Endothelial cell of umbilical vein (primary cell): ENCODE data around the gene KLHL35.

Source experiments
- EZH2 ChIP-seq: IDR thresholded peaks from 2 replicates; pipeline ENCODE4 v1.6.1; 2012; ENCODE audit warnings: borderline replicate concordance, low read depth, mild to moderate bottlenecking, moderate library complexity, low read length, inconsistent platforms; ENCODE audit not compliant: severe bottlenecking
- GATA2 ChIP-seq: IDR thresholded peaks from 2 replicates; pipeline ENCODE4 v1.7.0; 2011; ENCODE audit warnings: low read depth, mild to moderate bottlenecking, moderate library complexity, mixed read lengths, low read length; ENCODE audit not compliant: insufficient read length, insufficient read depth
- JUN ChIP-seq: IDR thresholded peaks from 2 replicates; pipeline ENCODE4 v1.6.1; 2011; ENCODE audit warnings: borderline replicate concordance, low read depth; ENCODE audit not compliant: insufficient read length, insufficient read depth
- MYC ChIP-seq: IDR thresholded peaks from one replicate; pipeline ENCODE4 v1.6.1; 2011; ENCODE audit warnings: mild to moderate bottlenecking, low read depth, low read length
- POLR2A ChIP-seq: IDR thresholded peaks from 2 replicates; pipeline ENCODE4 v1.6.1; 2012; ENCODE audit warnings: low read depth, mild to moderate bottlenecking, control low read depth, low read length
- POLR2AphosphoS5 ChIP-seq: IDR thresholded peaks from 2 replicates; pipeline ENCODE4 v1.6.1; 2012; ENCODE audit warnings: low read depth, mild to moderate bottlenecking, control low read depth, low read length, moderate library complexity; ENCODE audit not compliant: insufficient read depth
- TF ChIP-seq, protein P1 (sequence below), 2 donors: IDR thresholded peaks; 1 replicate in 1 of 2; 2 replicates in 1 of 2; pipeline ENCODE4 v1.5.1; 2011; ENCODE audit warnings: low read length in 2 of 2, mild to moderate bottlenecking in 2 of 2, moderate library complexity in 2 of 2, control low read depth in 1 of 2, inconsistent platforms in 1 of 2, low read depth in 1 of 2; ENCODE audit not compliant: insufficient read depth in 1 of 2; ENCODE audit errors: extremely low read depth in 1 of 2

GRCh38 chr11:75472081-75472732, 39.2 kb upstream of the KLHL35 start:
- TF ChIP-seq, protein P1, sequence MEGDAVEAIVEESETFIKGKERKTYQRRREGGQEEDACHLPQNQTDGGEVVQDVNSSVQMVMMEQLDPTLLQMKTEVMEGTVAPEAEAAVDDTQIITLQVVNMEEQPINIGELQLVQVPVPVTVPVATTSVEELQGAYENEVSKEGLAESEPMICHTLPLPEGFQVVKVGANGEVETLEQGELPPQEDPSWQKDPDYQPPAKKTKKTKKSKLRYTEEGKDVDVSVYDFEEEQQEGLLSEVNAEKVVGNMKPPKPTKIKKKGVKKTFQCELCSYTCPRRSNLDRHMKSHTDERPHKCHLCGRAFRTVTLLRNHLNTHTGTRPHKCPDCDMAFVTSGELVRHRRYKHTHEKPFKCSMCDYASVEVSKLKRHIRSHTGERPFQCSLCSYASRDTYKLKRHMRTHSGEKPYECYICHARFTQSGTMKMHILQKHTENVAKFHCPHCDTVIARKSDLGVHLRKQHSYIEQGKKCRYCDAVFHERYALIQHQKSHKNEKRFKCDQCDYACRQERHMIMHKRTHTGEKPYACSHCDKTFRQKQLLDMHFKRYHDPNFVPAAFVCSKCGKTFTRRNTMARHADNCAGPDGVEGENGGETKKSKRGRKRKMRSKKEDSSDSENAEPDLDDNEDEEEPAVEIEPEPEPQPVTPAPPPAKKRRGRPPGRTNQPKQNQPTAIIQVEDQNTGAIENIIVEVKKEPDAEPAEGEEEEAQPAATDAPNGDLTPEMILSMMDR (IDR thresholded peaks at IDR 0.05; ENCODE audit: extremely low read depth in 1 of 2, insufficient read depth in 1 of 2, low read depth in 1 of 2, low read length in 2 of 2) = no peak
- no peak for TF ChIP-seq JUN
- TF ChIP-seq POLR2A = no peak
- TF ChIP-seq EZH2 = no peak
- TF ChIP-seq MYC = no peak
- TF ChIP-seq GATA2 = no peak
- no peak for TF ChIP-seq POLR2AphosphoS5
